Stomach (tissue), 9 donors: ENCODE results near the gene GLCE. TPM values are rescaled to one million over a fixed set of nuclear protein-coding genes. Genes with fewer than 3 reads are reported as not detected.

Experiments
- DNase-seq, 2 donors: peaks; one replicate each; pipeline versions ENCODE4 v3.0.0 to v3.0.0-alpha.2; 2013 to 2019
- H3K27ac ChIP-seq, 5 donors: fragments of 200-600 bp in 4 of 5; sonication (generic) in 4 of 5; one replicate each; pipeline ENCODE4 v1.5.1; 2013 to 2019; ENCODE audit warnings: mild to moderate bottlenecking in 1 of 5, moderate library complexity in 1 of 5
- H3K27me3 ChIP-seq, 3 donors: fragments of 200-600 bp; sonication (generic); one replicate each; pipeline ENCODE4 v1.5.1; 2017 to 2019; ENCODE audit warnings: mixed run types in 1 of 3
- H3K36me3 ChIP-seq, 4 donors: fragments of 200-600 bp; sonication (generic); 1 replicate in 3 of 4; 2 replicates in 1 of 4; pipeline ENCODE4 v1.5.1; 2016 to 2019
- H3K4me1 ChIP-seq, 4 donors: fragments of 200-600 bp; sonication (generic); one replicate each; pipeline ENCODE4 v1.5.1; 2016 to 2019
- H3K4me3 ChIP-seq, 4 donors: fragments of 200-600 bp; sonication (generic) in 3 of 4; one replicate each; pipeline ENCODE4 v1.5.1; 2016 to 2019; ENCODE audit warnings: mild to moderate bottlenecking in 1 of 4
- H3K9me3 ChIP-seq, 4 donors: fragments of 200-600 bp; sonication (generic); one replicate each; pipeline ENCODE4 v1.5.1; 2016 to 2019
- CTCF ChIP-seq, 7 experiments: fragments of 450-650 bp in 4 of 7; fragments of 200-600 bp in 3 of 7; sonication (generic) in 3 of 7; IDR thresholded peaks; one replicate each; pipeline ENCODE4 v1.5.1; 2016 to 2019; ENCODE audit warnings: antibody characterized with exemption in 7 of 7, control low read depth in 2 of 7, mild to moderate bottlenecking in 1 of 7
- EP300 ChIP-seq: sonication (generic); formaldehyde crosslinking; IDR thresholded peaks from one replicate; pipeline ENCODE4 v1.6.1; 2017; ENCODE audit warnings: antibody characterized with exemption
- POLR2A ChIP-seq, 4 donors: fragments of 450-650 bp; IDR thresholded peaks; one replicate each; pipeline ENCODE4 v1.6.1; 2016; ENCODE audit warnings: antibody characterized with exemption in 4 of 4, control low read depth in 2 of 4, mild to moderate bottlenecking in 1 of 4, moderate library complexity in 1 of 4
- POLR2AphosphoS5 ChIP-seq, 3 donors: sonication (generic); formaldehyde crosslinking; IDR thresholded peaks; one replicate each; pipeline ENCODE4 v1.6.1; 2016; ENCODE audit warnings: antibody characterized with exemption in 3 of 3
- WGBS, 5 donors: extraction: QIAGEN DNeasy Blood & Tissue Kit in 3 of 5; methylation state at CpG; one replicate each; pipeline versions ENCODE4 v1.1.5 to v1.1.7; 2013 to 2018; 5-methylcytosine and 5-hydroxymethylcytosine counted together
- intact Hi-C: fragments of 100-400 bp; cut with DNase I; formaldehyde crosslinking; loops from one replicate; pipeline ENCODE4 v1.15.1; 2023; ENCODE audit warnings: low total_unique reads
- polyA plus RNA-seq, 3 donors: library from polyadenylated mRNA; stranded (reverse); fragments of 200-250 nt; gene quantifications; one replicate each; pipeline ENCODE4 v1.2.3, GENCODE V29; 2013
- total RNA-seq, 5 donors: library from RNA; depleted of rRNA; stranded (reverse); fragments of >200 nt; gene quantifications; one replicate each; pipeline versions ENCODE4 v1.1.0 to v1.2.3, GENCODE V29; 2014 to 2016
- donor health status: healthy with polysubstance abuse.
- donor health status: Bipolar disorder and iron deficiency.
- donor health status: healthy.

The GLCE gene
- total and polyA plus RNA-seq, 8 donors: 5.5 to 50.9 (median 22.1) TPM

- no peak for DNase-seq
- Histone ChIP-seq H3K36me3 (no peaks in the 10 kb centered on the region), H3K9me3 (no peaks in the 10 kb centered on the region), H3K4me1 (peaks cover 0 to 4% (median 0%) of the 10 kb centered on the region in 4 donors), H3K27ac (no peak overlapping the region), H3K4me3 (no peak overlapping the region), H3K27me3 (peaks cover 0 to 34% (median 4%) of the 10 kb centered on the region in 3 donors)
- intact Hi-C loops: no loop called here
- 39 to 57% (median 57%) methylated on average over 2 of the region's 2 CpGs for WGBS, 5 donors
- TF ChIP-seq POLR2AphosphoS5 (IDR thresholded peaks at IDR 0.05) (no peak), EP300 (no peak), CTCF (IDR thresholded peaks at IDR 0.05) (no peak), POLR2A (IDR thresholded peaks at IDR 0.05) (no peak)
These were observed 11.3 kb upstream of the GLCE start for GRCh38 chr15:69149163-69149562.

GRCh38 chr15:69149803-69150202 lies 10.6 kb upstream of the GLCE start:
- WGBS, 5 donors: 47 to 71% (median 67%) methylated on average over 2 of the region's 2 CpGs
- intact Hi-C loops: no loop called here
- Histone ChIP-seq H3K36me3 (no peaks in the 10 kb centered on the region), H3K27ac (no peak overlapping the region), H3K9me3 (no peaks in the 10 kb centered on the region), H3K4me3 (no peak overlapping the region), H3K27me3 (peaks cover 0 to 28% (median 4%) of the 10 kb centered on the region in 3 donors), H3K4me1 (peaks cover 0 to 9% (median 0%) of the 10 kb centered on the region in 4 donors)
- no peak for TF ChIP-seq POLR2AphosphoS5 (IDR thresholded peaks at IDR 0.05)
- TF ChIP-seq POLR2A (IDR thresholded peaks at IDR 0.05): no peak
- TF ChIP-seq EP300: no peak
- TF ChIP-seq CTCF (IDR thresholded peaks at IDR 0.05): no peak
- no peak for DNase-seq

GRCh38 chr15:69150336-69150735 lies 10.1 kb upstream of the GLCE start:
- no peak for DNase-seq
- TF ChIP-seq EP300 (no peak), POLR2A (IDR thresholded peaks at IDR 0.05) (no peak), POLR2AphosphoS5 (IDR thresholded peaks at IDR 0.05) (no peak), CTCF (IDR thresholded peaks at IDR 0.05) (no peak)
- intact Hi-C loops: no loop called here
- H3K27me3 ChIP-seq: peaks cover 0 to 27% (median 4%) of the 10 kb centered on the region in 3 donors
- WGBS, 5 donors: 79 to 87% (median 83%) methylated on average over 3 of the region's 3 CpGs
- H3K9me3 ChIP-seq: no peaks in the 10 kb centered on the region
- no peak overlapping the region for H3K27ac ChIP-seq
- peaks cover 0 to 9% (median 0%) of the 10 kb centered on the region in 4 donors for H3K4me1 ChIP-seq
- no peaks in the 10 kb centered on the region for H3K36me3 ChIP-seq
- H3K4me3 ChIP-seq: no peak overlapping the region

- no peak for DNase-seq
- TF ChIP-seq EP300: no peak
- TF ChIP-seq POLR2AphosphoS5 (IDR thresholded peaks at IDR 0.05): no peak
- no peak for TF ChIP-seq POLR2A (IDR thresholded peaks at IDR 0.05)
- TF ChIP-seq CTCF (IDR thresholded peaks at IDR 0.05): no peak
- Histone ChIP-seq H3K36me3 (no peaks in the 10 kb centered on the region), H3K27me3 (peaks cover 0 to 27% (median 3%) of the 10 kb centered on the region in 3 donors), H3K9me3 (no peaks in the 10 kb centered on the region), H3K4me1 (peaks cover 0 to 9% (median 0%) of the 10 kb centered on the region in 4 donors), H3K4me3 (no peak overlapping the region), H3K27ac (no peak overlapping the region)
- WGBS, 5 donors: 70 to 82% (median 74%) methylated on average over 2 of the region's 2 CpGs
- intact Hi-C loops: no loop called here
These were observed 9.6 kb upstream of the GLCE start for GRCh38 chr15:69150841-69151240.
